ENCODE results near the gene AKAP6. TPM values are rescaled to one million over a fixed set of nuclear protein-coding genes. Genes with fewer than 3 reads are reported as not detected.
"Not testable (repeated sequence)": the region's sequence is repeated elsewhere in the genome, so short reads cannot be mapped to it uniquely, and the experiment has no call there.

AKAP6 gene
- total RNA-seq, 1 donor from 2014 or later, result 5.1 TPM

DNA sequence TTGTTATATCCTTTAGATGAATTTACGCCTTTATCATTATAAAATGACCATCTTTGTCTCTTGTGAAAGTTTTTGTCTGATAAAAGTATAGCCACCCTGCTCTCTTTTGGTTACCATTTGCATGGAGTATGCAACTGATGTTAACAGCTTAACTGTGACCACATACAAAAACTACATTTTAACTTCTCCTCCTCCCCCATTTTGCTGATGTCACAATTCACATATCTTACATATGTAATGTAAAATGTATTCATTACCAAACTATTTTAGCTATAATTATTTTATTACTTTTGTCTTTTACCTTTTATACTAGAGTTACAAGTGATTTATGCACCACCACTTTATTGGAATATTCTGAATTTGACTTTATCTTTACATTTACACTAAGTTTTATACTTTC lies 425.1 kb downstream of the AKAP6 start:
- DNase-seq (ENCODE audit: low read depth), result no peak

DNA sequence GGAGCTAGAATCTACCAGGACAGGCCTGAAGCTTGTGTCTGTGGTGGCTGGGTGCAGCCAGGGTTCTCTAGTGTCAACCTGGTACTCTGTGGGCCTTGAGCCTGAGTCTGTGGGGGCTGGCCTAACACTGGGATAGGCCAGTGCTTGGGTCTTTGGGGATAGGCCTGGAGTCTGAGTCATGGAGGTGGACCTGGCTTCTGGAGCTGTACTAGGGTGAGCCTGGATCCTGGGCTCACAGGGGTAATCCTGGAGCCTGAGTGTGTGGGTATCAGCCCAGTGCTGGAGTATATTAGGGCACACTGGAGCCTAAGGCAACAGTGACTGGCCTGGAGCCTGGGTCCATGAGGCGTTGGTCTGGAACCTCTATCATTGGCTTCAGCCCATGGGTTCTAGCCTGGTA lies 427.1 kb downstream of the AKAP6 start:
- no peak for DNase-seq (ENCODE audit: low read depth)

DNA sequence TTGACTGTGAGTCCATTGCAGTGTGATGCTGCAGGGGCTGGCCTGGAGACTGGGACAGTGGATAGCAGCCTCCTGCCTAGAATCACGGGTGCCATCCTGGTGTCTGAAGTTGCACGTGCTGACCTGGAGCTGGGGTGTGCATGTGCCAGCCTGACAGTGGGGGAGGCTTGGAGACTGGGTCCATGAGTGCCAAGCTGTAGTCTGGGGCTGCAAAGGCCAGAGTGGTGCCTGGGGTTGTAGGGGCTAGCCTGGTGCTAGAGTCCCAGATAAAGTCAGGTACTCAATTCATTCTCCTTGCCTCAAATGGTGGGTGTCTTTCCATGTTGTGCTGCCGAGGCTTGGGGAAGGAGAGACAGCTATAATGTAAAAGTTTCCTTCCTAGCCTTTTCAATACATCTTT lies 427.7 kb downstream of the AKAP6 start:
- no peak for DNase-seq (ENCODE audit: low read depth)

DNA sequence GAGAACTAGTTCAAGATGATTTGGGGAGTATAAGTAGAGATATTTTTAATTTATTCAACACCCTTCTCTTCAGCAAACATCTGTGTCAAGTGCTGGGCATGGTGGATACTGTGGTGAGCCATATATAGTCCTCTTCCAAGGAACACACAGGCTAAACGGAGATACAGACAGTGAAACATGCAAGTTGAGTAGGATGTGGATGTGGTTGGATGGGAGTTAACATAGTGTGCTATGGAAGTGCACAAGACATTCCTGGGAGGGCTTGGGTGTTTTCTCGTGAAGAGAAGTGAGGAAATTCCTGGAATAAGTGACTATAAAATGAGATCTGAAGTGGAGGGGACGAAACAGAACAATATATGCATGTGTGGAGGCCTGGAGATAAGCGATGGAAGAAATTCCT lies 428.5 kb downstream of the AKAP6 start:
- no peak for DNase-seq (ENCODE audit: low read depth)

DNA sequence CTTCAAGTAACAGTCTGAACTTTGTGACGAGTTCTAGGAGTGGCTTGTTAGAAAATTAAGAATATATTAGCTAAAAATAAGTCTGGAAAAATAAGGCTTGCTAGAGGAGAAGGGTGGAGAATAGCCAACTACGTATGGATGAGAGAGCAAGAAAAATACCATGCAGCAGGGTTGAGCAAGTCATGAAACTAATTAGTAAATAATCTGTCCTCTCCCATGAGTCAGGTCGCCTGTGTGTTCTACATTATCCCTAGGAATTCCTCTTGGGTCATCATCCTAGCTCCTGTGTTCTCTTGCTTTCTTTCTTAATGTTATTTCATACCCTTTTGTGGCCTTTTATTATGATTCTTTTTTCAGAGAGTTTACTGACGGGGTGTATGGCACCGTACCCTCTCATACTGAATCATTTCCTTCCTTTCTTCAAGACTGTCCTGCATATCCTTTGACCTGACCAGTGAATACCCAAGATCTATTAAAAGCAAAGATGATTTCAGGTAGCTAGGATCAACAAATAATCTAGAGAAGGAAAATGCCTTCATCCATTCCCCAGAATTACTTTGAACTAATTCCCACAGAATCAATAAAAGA lies 432.4 kb downstream of the AKAP6 start:
- peak; percentile 78 for DNase-seq (ENCODE audit: low read depth)

DNA sequence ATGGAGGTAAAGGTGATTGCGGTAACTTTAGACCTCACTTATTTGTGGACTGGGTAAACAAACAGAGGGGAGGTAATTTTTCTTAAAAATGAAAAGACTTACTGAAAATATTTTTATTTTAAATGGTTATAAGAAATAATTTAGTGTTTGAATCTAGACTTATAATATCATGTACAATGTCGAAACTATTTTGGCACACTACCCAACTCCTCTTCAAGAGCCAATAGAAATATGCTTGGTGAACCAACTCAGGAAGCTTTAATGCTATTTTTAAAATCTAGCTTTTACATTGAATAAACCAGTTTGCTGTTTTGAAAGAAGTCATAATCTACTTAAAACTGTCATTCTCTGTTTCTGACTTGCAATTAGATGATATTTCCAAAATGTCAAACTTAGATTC lies 433.8 kb downstream of the AKAP6 start:
- no peak for DNase-seq (ENCODE audit: low read depth)

DNA sequence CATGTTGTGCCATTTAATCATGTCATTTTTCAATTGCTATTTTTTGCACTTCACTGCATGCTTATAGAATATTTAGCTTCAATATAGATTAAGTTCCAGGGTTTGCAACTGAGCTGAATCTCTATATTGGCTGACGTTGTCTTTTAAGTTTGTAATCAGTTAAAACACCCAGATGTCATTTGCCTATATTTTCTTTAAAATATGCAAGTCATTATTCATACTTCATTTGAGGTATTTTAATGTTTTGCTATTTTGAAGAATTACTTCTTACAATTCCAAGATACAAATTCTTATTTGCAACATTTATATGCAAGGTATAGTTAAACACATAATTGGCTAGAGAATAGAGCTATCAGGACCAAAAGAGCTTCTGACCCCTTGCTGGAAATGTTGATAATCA lies 434.6 kb downstream of the AKAP6 start:
- no peak for DNase-seq (ENCODE audit: low read depth)

DNA sequence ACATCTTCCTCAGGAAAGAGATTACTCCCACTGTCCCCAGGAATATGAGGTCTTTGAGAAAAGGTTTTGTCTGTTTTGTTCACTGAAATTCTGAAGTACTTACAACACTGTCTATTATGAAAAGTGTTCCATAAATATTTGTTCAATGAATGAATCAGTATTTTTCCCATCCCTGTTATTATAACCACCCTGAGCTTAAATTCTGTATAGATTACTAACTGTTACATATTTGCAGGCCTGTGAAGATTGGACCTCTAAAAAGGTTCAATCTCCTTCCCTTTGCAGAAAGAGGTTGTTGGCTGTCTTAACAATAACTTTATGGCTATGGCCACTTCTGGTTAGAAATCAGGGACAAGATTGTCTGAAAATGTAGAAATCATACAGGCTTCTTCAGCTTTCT lies 435.0 kb downstream of the AKAP6 start:
- no peak for DNase-seq (ENCODE audit: low read depth)

DNA sequence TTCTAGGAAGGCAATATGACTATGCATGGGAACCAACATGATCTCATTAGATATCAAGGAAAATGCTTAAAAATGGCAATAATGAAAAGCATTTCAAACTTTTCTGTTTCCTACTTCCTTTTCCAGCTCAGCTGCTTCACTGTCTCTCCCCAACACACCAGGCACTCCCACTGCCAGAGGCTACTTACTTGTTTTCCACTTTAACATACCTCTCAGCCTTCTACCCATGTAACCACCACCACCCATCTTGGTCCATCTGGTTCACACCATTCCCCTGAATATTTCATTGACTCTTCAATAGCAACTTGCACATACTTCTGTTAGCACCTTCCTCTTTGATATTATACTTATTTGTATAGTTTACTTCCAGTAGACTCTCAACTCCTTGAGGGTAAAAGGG lies 441.3 kb downstream of the AKAP6 start:
- peak; percentile 9 for DNase-seq (ENCODE audit: low read depth)

DNA sequence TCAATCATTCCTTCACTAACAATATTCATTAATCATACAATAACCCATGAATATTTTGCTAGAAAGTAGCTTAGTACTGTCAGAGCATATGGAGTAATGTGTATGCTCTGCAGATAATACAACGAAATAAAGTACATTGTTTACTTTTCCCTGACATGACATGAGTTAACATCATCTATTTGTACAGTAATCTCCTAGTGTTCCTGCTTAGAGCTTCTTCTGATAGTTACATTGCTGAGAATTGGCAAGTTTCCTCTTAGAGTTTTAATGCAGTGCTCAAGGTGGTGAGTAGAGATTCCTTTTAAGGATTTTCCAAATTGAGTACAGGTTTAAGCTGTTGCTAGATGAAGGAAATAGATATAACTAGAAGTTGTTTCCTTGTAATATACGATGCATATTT lies 445.1 kb downstream of the AKAP6 start:
- DNase-seq (ENCODE audit: low read depth), result no peak

DNA sequence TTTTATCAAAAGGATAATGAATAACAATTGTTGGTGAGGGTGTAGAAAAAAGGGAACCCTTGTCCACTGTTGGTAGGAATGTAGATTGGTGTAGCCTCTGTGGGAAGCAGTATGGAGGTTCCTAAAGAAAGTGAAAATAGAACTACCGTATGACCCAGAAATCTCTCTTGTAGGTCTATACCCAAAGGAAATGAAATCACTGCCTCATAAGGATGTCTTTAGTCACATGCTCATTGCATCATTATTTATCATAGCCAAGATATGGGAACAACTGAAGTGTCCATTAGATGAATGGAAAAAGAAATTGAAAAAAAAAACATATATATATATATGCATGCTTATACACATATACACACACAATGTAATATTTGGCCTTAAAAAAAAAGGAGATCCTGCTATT lies 450.7 kb downstream of the AKAP6 start:
- no peak for DNase-seq (ENCODE audit: low read depth)

DNA sequence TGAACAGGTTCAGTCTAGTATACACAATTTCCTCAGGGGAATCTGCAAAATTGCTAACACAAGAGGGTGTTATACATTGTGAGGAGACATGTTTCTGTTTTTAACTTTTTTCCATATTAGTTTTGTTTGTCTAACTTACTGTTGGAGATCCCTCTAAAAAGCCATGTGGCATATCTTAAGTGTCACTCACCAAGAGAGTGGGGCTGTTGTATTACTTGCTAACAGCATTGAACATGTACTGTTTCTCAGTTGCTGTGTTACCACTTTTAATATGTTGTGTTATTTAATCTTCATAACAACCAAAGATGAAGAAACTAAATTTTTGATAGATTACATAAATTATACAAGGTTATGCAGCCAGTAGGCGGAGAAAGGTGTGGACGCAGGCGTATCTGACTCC lies 455.3 kb downstream of the AKAP6 start:
- no peak for DNase-seq (ENCODE audit: low read depth)

DNA sequence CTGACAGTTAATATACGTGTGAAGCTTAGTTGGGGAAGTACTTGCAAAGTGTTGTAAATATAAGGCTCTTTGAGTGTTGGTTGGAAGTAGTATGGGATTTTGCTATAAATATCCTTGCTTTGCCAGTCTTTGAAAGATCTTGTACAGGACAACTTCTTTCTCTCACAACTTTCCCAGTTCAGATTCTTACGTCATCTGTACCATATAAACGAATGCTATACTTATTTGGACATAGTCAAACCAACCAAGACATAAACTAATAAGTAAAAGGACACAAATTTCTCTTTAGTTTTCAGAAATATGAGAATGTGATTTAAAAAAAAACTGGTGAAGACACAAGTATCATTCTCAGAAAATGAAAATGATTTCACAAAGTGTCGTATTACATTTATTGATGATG lies 456.5 kb downstream of the AKAP6 start:
- no peak for DNase-seq (ENCODE audit: low read depth)

DNA sequence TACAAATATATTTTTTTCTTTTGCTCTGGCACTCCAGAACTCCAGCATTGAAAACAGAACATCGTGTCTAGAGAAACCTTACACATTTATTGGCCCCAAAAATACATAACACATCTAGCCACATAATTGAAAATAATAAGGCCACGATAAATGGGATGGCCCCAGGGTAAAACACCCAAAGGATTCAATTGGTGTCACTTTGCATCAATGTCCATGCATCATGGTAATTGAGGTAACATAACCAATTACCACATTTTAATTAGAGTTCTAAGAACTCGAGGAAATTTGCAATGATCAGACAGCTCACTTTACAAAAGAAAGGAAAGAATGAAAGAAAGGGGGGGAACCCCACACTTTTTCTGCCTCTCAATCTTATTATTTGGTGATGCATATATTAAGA lies 457.8 kb downstream of the AKAP6 start:
- DNase-seq (ENCODE audit: low read depth), result no peak

DNA sequence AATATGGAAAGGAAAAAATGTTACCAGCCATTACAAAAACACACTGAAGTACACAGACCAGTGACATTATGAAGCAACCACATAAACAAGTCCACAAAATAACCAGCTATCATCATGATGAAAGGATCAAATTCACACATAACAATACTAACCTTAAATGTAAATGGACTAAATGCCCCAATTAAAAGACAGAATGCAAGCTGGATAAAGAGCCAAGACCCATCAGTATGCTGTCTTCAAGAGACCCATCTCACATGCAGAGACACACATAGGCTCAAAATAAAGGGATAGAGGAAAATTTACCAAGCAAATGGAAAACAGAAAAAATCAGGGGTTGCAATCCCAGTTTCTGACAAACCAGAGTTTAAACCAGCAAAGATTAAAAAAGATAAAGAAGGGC lies 463.9 kb downstream of the AKAP6 start:
- DNase-seq (ENCODE audit: low read depth), result not testable (repeated sequence)

DNA sequence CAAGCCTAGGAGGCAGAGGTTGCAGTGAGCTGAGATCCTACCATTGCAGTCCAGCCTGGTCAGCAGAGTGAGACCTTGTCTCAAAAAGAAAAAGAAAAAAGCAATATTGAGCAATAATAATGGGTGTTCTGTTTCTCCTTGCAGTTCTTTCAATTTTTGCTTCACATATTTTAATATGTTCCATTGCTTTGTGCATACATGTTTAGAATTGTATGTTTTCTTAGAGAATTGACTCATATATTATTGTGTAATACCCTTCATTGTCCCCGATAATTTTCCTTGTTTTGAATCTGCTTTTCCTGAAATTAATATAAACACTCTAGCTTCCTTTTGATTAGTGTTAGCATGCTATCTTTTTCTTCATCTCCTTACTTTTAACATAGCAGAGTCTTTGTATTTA lies 471.2 kb downstream of the AKAP6 start:
- DNase-seq (ENCODE audit: low read depth), result no peak

DNA sequence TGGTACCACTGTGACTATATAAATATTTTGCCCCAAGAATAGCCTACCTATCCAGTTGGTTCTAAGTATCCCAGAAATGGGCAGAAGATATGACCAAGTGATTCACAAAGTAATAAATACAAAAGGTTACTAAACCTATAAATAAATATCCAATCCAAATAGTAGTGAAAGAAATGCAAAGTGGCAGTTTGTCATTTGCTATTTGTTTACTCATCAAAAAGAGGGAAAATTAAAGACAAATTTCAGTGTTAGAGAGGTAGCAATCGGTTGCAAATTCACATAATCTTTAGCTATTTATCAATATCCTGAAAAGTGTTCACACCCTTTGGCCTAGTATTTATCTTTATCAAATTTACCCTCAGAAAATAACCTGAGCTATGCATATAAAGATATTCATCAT lies 473.2 kb downstream of the AKAP6 start:
- DNase-seq (ENCODE audit: low read depth), result no peak

DNA sequence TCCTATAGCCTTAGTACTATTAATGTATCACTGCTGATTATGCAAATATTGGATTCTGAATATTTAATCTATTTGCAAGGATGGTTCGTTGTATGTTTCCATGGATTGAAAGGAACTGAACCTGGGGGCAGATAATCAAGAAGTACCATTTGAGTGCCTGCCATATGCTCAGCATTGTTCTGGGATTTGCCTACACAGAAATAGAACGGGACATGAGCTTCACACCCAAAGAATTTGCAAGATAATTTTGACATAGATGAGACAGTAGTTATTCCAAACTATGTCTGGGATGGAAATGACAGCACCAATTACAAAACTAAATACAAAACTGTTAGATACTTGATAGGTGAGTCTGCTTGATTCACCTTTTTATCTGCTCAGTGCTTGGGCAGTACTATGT lies 476.9 kb downstream of the AKAP6 start:
- DNase-seq (ENCODE audit: low read depth), result no peak

DNA sequence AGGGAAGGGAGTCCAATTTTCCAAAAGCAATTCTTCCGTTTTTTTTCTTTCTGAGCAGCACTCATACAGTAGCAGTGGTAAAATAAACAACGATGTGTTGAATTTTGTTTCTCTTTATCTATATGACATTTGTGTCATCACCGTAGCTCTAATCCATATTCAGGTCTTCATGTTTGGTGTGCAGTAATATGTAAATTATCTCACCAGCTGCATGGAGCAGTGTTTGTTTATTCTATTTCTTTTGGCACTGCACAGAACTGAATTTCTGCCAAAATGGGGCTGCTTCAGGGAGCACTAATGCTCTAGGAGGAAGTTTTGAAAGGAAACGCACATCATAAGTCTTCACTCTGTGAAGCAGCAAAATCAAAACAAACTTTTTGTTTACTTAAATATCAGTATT lies 479.5 kb downstream of the AKAP6 start:
- DNase-seq (ENCODE audit: low read depth), result peak; percentile 8

DNA sequence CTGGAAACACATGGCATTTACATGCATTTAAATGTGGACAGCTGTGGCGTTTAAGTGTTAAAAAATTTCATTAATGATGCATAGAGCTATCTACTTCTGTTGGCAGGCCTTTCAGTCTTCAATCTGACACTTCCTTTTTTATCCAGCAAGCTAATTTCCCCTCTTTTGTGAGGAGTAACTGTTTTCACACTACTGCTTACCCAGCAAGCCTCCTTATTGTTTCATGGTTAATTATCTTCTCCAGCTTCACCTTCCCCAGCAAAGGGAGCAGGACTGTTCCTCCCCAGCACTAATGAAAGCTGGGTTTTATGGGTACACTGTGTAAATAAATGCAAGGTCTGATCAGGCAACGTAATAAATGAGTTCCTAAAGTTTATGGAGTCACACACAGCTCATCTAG lies 480.2 kb downstream of the AKAP6 start:
- peak; percentile 14 for DNase-seq (ENCODE audit: low read depth)

DNA sequence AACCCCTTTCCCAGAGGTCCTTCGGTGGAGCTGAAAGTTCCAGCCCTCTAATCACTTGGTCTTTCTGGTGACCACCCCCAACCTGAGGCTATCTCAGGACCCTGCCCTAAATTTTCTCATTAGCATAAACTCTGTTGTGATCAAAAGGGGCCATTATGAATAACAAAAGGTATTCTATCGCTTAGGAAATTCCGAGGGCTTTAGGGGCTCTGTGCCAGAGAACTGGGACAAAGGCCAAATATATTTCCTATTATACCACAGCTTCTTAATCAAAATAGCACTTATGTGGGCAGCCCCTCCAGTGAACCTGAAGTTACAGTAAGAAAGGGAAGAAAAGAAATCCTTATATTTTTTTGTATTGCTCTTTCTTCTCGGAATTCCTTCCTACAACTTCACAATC lies 484.3 kb downstream of the AKAP6 start:
- no peak for DNase-seq (ENCODE audit: low read depth)

DNA sequence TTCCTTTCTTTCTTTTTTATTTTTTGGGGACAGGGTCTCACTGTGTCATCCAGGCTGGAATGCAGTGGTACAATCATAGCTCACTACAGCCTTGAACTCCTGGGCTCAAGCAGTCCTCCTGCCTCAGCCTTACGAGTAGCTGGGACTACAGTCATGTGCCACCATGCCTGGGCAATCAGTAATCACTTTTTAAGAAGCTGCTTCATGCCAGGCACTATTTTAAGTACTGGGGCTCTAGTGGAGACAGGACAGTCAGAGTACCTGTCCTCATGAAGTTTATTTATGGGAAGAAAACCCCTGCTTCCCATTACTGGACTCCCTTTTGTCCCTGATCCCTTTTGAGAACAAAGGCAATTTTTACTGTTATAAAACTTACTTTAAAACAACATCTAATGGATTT lies 485.6 kb downstream of the AKAP6 start:
- no peak for DNase-seq (ENCODE audit: low read depth)

DNA sequence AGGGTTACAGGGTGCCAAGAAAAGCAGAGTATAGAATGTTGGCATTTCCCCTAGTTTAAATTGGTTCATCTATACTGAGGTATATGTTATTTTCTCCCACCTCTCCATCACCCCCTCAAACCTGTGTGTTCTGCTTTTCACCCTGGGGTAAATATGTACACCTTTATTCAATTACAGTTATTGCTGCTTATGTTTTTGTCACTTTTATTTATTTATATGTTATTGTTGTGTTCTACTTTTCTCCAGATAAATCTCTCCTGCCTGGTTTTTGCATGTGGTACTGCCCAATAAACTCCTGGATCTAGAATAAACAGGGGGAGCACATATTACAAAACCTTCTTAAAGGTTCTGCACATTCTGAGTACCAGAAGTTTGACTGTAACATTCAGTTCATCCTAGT lies 487.5 kb downstream of the AKAP6 start:
- no peak for DNase-seq (ENCODE audit: low read depth)

DNA sequence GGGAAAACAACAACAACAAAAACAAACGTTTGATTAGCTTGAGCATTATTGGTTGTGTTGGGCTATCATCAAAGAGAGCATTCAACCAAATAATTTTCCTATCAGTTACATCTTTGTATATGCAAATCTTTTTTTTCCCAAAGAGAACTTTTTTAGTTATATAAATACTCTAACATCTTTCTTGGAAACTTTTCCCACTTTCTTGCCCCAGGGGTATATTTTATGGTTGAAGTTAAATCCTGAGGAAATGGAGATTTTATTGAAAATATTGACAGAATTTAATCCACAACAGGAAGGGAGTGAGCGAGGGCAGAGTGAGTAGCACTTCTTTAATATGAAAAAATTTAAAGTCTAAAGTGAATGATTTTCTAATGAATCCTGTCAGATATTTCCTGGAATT lies 488.7 kb downstream of the AKAP6 start:
- no peak for DNase-seq (ENCODE audit: low read depth)

DNA sequence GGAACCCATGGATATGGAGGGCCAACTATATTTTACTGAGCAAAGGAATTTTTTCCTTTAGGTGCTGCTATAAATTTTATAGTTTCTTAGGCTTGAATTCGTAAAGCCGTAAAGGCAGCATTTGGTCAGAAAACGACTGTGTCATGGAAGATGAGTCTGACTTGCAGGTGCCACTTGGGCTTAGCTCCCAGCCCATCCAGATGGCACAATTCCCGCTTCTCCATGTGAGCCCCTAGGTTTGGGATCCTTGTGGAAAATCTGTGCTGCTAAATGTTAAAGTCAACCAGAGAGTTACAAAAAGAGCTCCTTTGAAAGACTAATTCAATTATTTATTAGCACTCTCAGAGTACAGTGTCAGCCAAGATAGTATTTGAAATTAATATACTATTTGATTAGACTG lies 489.5 kb downstream of the AKAP6 start:
- no peak for DNase-seq (ENCODE audit: low read depth)

Measured in renal cortical epithelial cell (primary cell).